Thyroid gland (tissue), 4 donors: ENCODE results near the gene TIAL1.

Source experiments
- CTCF ChIP-seq, 6 experiments: fragments of 200-600 bp in 3 of 6; fragments of 450-650 bp in 3 of 6; sonication (generic) in 3 of 6; IDR thresholded peaks; one replicate each; pipeline ENCODE4 v1.5.1; 2016 to 2019; ENCODE audit warnings: antibody characterized with exemption in 6 of 6, mild to moderate bottlenecking in 2 of 6, inconsistent platforms in 1 of 6, moderate library complexity in 1 of 6
- POLR2A ChIP-seq, 2 donors: fragments of 450-650 bp; IDR thresholded peaks; one replicate each; pipeline ENCODE4 v1.6.1; 2017; ENCODE audit warnings: antibody characterized with exemption in 2 of 2, mild to moderate bottlenecking in 2 of 2, moderate library complexity in 1 of 2

GRCh38 chr10:119598397-119598796 lies 1.6 kb upstream of the TIAL1 start:
- TF ChIP-seq CTCF (IDR thresholded peaks at IDR 0.05) = no peak
- TF ChIP-seq POLR2A (IDR thresholded peaks at IDR 0.05) = no peak
